K562 (cell line): Measurements from ENCODE around the gene CREB5. TPM values are rescaled to one million over a fixed set of nuclear protein-coding genes. Genes with fewer than 3 reads are reported as not detected.

ENCODE experiments used
- ATAC-seq: fragments of 200-7000 bp; cut with Tn5 transposase; 3 replicates; pipeline ENCODE4 v1.9.1; 2020; ENCODE audit warnings: moderate library complexity
- BruUV-seq: library from RNA; stranded (reverse); fragments of 400-500 nt; replicated peaks from 2 replicates; lab custom pipeline; 2021; lab: Mats Ljungman, UMichigan
- CTCF ChIA-PET: fragments of 300-600 bp; formaldehyde crosslinking; extraction: SDS; loops from one replicate; lab custom pipeline; 2021; ENCODE audit warnings: low intra/inter-chr PET ratio; lab: Yijun Ruan, JAX
- POLR2A ChIA-PET: fragments of 300-600, 350-650 bp; sonication (Branson Sonifier 250); formaldehyde crosslinking; extraction: SDS; loops from one replicate; lab custom pipeline; 2021; ENCODE audit warnings: antibody characterized with exemption, inconsistent platforms; lab: Yijun Ruan, JAX
- DNase-seq, 4 experiments: peaks; one replicate each; pipeline versions ENCODE4 v3.0.0 to v3.0.0-alpha.2; 2011 to 2018; ENCODE audit warnings: low spot score in 3 of 4, mixed read lengths in 3 of 4; ENCODE audit errors: extremely low read depth in 1 of 4
- FAIRE-seq: peaks from 2 replicates; lab custom pipeline; 2011; peaks lifted over from hg19 to GRCh38; lab: Jason Lieb, UNC
- H2AFZ ChIP-seq: 2 replicates; pipeline ENCODE4 v1.6.0; 2011; ENCODE audit warnings: low read depth, low read length, control low read depth, inconsistent platforms
- H3K27ac ChIP-seq: fragments of 200-600 bp; 3 replicates; pipeline ENCODE4 v1.8.0; 2011; ENCODE audit warnings: low read depth, mild to moderate bottlenecking, control low read depth, inconsistent platforms, low read length, moderate library complexity, mixed read lengths; ENCODE audit errors: extremely low read depth
- H3K27me3 ChIP-seq, 2 experiments: fragments of 300-600 bp in 1 of 2; 2 replicates in 1 of 2; 3 replicates in 1 of 2; pipeline versions ENCODE4 v1.6.0 to v1.8.0; 2011; ENCODE audit warnings: inconsistent platforms in 2 of 2, low read length in 2 of 2, mild to moderate bottlenecking in 1 of 2, mixed read lengths in 1 of 2, moderate library complexity in 1 of 2; ENCODE audit not compliant: control insufficient read depth in 2 of 2, insufficient read depth in 2 of 2
- H3K36me3 ChIP-seq: fragments of 300-600 bp; 3 replicates; pipeline ENCODE4 v1.8.0; 2011; ENCODE audit warnings: mild to moderate bottlenecking, low read length, inconsistent platforms; ENCODE audit not compliant: control insufficient read depth, insufficient read depth
- H3K4me1 ChIP-seq, 2 experiments: fragments of 200-600 bp in 1 of 2; replicated peaks in 1 of 2; 2 replicates in 1 of 2; 3 replicates in 1 of 2; pipeline versions ENCODE4 v1.5.1 to v1.8.0; 2011; ENCODE audit warnings: inconsistent platforms in 2 of 2, low read length in 2 of 2, mild to moderate bottlenecking in 1 of 2, mixed read lengths in 1 of 2, moderate library complexity in 1 of 2; ENCODE audit not compliant: control insufficient read depth in 2 of 2, insufficient read depth in 2 of 2
- H3K4me2 ChIP-seq: 2 replicates; pipeline ENCODE4 v1.6.1; 2011; ENCODE audit warnings: low read length, control low read depth, inconsistent platforms, mixed read lengths; ENCODE audit not compliant: insufficient read depth
- H3K4me3 ChIP-seq: fragments of 200-600 bp; sonication (generic), shearing (Covaris generic); 2 replicates; pipeline ENCODE4 v1.5.1; 2016; ENCODE audit warnings: control low read depth, inconsistent platforms
- H3K79me2 ChIP-seq: fragments of 200-600 bp; 3 replicates; pipeline ENCODE4 v1.8.0; 2011; ENCODE audit warnings: low read length, inconsistent platforms; ENCODE audit not compliant: control insufficient read depth, insufficient read depth
- H3K9ac ChIP-seq, 2 experiments: 2 replicates each; pipeline versions ENCODE4 v1.6.0 to v1.6.1; 2011; ENCODE audit warnings: low read depth in 2 of 2, low read length in 2 of 2, control low read depth in 1 of 2, inconsistent platforms in 1 of 2, mild to moderate bottlenecking in 1 of 2, mixed read lengths in 1 of 2; ENCODE audit not compliant: insufficient read depth in 1 of 2
- H3K9me1 ChIP-seq: one replicate; pipeline ENCODE4 v1.6.0; 2011; ENCODE audit warnings: inconsistent platforms, mild to moderate bottlenecking, low read length, moderate library complexity; ENCODE audit not compliant: control insufficient read depth, insufficient read depth
- H3K9me3 ChIP-seq: replicated peaks from 2 replicates; pipeline ENCODE4 v1.5.1; 2011; ENCODE audit warnings: low read depth, low read length, inconsistent platforms; ENCODE audit not compliant: control insufficient read depth, insufficient read depth
- H4K20me1 ChIP-seq: replicated peaks from 2 replicates; pipeline ENCODE4 v1.6.1; 2011; ENCODE audit warnings: low read length, inconsistent platforms, mixed read lengths; ENCODE audit not compliant: control insufficient read depth, insufficient read depth
- FOXA3 ChIP-seq, 2 experiments: fragments of 450-650 bp in 1 of 2; sonication (generic) in 1 of 2; formaldehyde crosslinking; IDR thresholded peaks in 1 of 2; conservative IDR thresholded peaks in 1 of 2; 2 replicates each; pipeline versions ENCODE4 v1.4.0 to v1.8.0; 2020 to 2022; ENCODE audit warnings: mild to moderate bottlenecking in 2 of 2, missing genetic modification reagents in 1 of 2
- HDAC2 ChIP-seq: fragments of 450-650 bp; IDR thresholded peaks from 2 replicates; pipeline ENCODE4 v1.6.1; 2016; ENCODE audit warnings: mild to moderate bottlenecking
- IFI16 ChIP-seq: fragments of 250-450 bp; sonication (Bioruptor Pico); IDR thresholded peaks from 2 replicates; pipeline ENCODE4 v2.1.2; 2022; ENCODE audit warnings: mild to moderate bottlenecking, inconsistent platforms
- KAT7 ChIP-seq: sonication (generic); formaldehyde crosslinking; IDR thresholded peaks from 2 replicates; pipeline ENCODE4 v1.8.0; 2022; ENCODE audit warnings: missing genetic modification reagents, mild to moderate bottlenecking, borderline replicate concordance
- MBD2 ChIP-seq: sonication (generic); IDR thresholded peaks from 2 replicates; pipeline ENCODE4 v1.6.1; 2016; ENCODE audit warnings: low read depth, borderline replicate concordance
- MTF1 ChIP-seq: fragments of 250-450 bp; sonication (Bioruptor Pico); IDR thresholded peaks from 2 replicates; pipeline ENCODE4 v1.9.0; 2021; ENCODE audit warnings: moderate library complexity, mild to moderate bottlenecking, inconsistent platforms, borderline replicate concordance
- NRF1 ChIP-seq, 2 experiments: fragments of 450-650 bp; IDR thresholded peaks in 1 of 2; conservative IDR thresholded peaks in 1 of 2; 2 replicates each; pipeline ENCODE4 v1.6.1; 2014; ENCODE audit warnings: mild to moderate bottlenecking in 2 of 2
- SNAPC5 ChIP-seq: fragments of 250-450 bp; sonication (Bioruptor Pico); IDR thresholded peaks from 2 replicates; pipeline ENCODE4 v1.8.0; 2021; ENCODE audit warnings: moderate library complexity, mild to moderate bottlenecking, inconsistent platforms
- TARDBP ChIP-seq: fragments of 450-650 bp; IDR thresholded peaks from 2 replicates; pipeline ENCODE4 v1.6.1; 2016
- THRB ChIP-seq: fragments of 450-650 bp; formaldehyde crosslinking; conservative IDR thresholded peaks from 2 replicates; pipeline ENCODE4 v1.4.0; 2022; ENCODE audit warnings: mild to moderate bottlenecking, missing genetic modification characterization
- ZBTB12 ChIP-seq: fragments of 250-450 bp; sonication (Bioruptor Pico); IDR thresholded peaks from 2 replicates; pipeline ENCODE4 v1.4.0; 2020
- ZNF280B ChIP-seq: fragments of 250-450 bp; sonication (Bioruptor Pico); IDR thresholded peaks from 2 replicates; pipeline ENCODE4 v1.5.1; 2021; ENCODE audit warnings: mild to moderate bottlenecking
- ZNF316 ChIP-seq: fragments of 450-650 bp; IDR thresholded peaks from 2 replicates; pipeline ENCODE4 v1.6.1; 2016
- ZNF518B ChIP-seq: fragments of 250-450 bp; sonication (Bioruptor Pico); IDR thresholded peaks from 2 replicates; pipeline ENCODE4 v1.5.0; 2021; ENCODE audit warnings: mild to moderate bottlenecking, moderate library complexity
- ZNF780A ChIP-seq: fragments of 250-450 bp; sonication (Bioruptor Pico); IDR thresholded peaks from 2 replicates; pipeline ENCODE4 v1.5.0; 2021; ENCODE audit warnings: mild to moderate bottlenecking
- WGBS: fragments of 100-300 bp; shearing (Covaris generic); methylation state at CpG from one replicate; pipeline ENCODE4 v1.1.6; 2016; ENCODE audit warnings: low coverage, mixed read lengths; ENCODE audit not compliant: insufficient coverage; ENCODE audit errors: missing lambda C conversion rate; 5-methylcytosine and 5-hydroxymethylcytosine counted together
- in situ Hi-C: fragments of 300-500 bp; cut with MboI; formaldehyde crosslinking; loops from 4 replicates; pipeline ENCODE4 v1.15.0; 2018; ENCODE audit warnings: inconsistent platforms, mixed read lengths
- intact Hi-C: fragments of 100-400 bp; cut with micrococcal nuclease; formaldehyde crosslinking; loops from 2 replicates; pipeline ENCODE4 v1.14.2; 2022
- polyA plus RNA-seq, 8 experiments: library from polyadenylated mRNA; depleted of rRNA in 4 of 8; stranded (reverse) in 5 of 8; unstranded in 3 of 8; fragments of >200 nt; fragmentation: Nextera tagmentation in 2 of 8; fragmentation: Illumina TruSeq in 1 of 8; extraction: Ambion mirVana in 2 of 8; extraction: Trizol in 1 of 8; gene quantifications; 2 replicates each; pipeline versions ENCODE4 v1.2.1 to v1.2.3, GENCODE V29; 2011 to 2014; ENCODE audit warnings: inconsistent platforms in 1 of 8, missing spikeins in 1 of 8
- total RNA-seq, 7 experiments: library from RNA; depleted of rRNA in 6 of 7; stranded (reverse); fragments of >200 nt in 6 of 7; fragmentation: Illumina TruSeq in 2 of 7; extraction: Trizol in 2 of 7; gene quantifications; 2 replicates each; pipeline versions ENCODE4 v1.2.1 to v1.2.3, GENCODE V29; 2011 to 2021; ENCODE audit warnings: low replicate concordance in 1 of 7

CREB5 gene
- total and polyA plus RNA-seq, 9 of the 15 experiments (the other 6 are each of a cell fraction or from before 2014, with no cell fraction given) = 0.33 to 6.4 (median 1.8) TPM

- Histone ChIP-seq H3K27me3 (no peaks in the 10 kb centered on the region; a peak in 1 of 5 replicates), H3K9ac (no peak overlapping the region), H3K79me2 (no peaks in the 10 kb centered on the region), H3K4me1 (no peaks in the 10 kb centered on the region), H3K4me3 (no peak overlapping the region), H2AFZ (no peak overlapping the region), H4K20me1 (no peaks in the 10 kb centered on the region), H3K27ac (no peak overlapping the region), H3K4me2 (no peak overlapping the region), H3K9me3 (no peaks in the 10 kb centered on the region), H3K9me1 (no peaks in the 10 kb centered on the region), H3K36me3 (no peaks in the 10 kb centered on the region)
- ChIA-PET POLR2A (interaction anchor here (1.3 kb wide), 1 partner anchor 13 kb away, joined by 3 read pairs; no protein-coding TSS in a partner anchor), CTCF (no interaction called here)
- in situ Hi-C loops = no loop called here
- no TSS peak for BruUV-seq
- no peak for DNase-seq
- no peak for FAIRE-seq
- intact Hi-C loops = no loop called here
- ATAC-seq = no peak
- 0% methylated on average over 4 of the region's 4 CpGs for WGBS
- TF ChIP-seq TARDBP = no peak
- no peak for TF ChIP-seq KAT7 (CRISPR knock-in tag)
- no peak for TF ChIP-seq ZNF518B
- TF ChIP-seq IFI16 = no peak
- TF ChIP-seq ZBTB12 (CRISPR knock-in tag) = no peak
- no peak for TF ChIP-seq ZNF280B (CRISPR knock-in tag)
- TF ChIP-seq HDAC2 = no peak
- no peak for TF ChIP-seq NRF1 (conservative IDR thresholded peaks at IDR 0.05 in 1 of 2, IDR thresholded peaks at IDR 0.05 in 1 of 2)
- TF ChIP-seq MTF1 (CRISPR knock-in tag) = no peak
- TF ChIP-seq FOXA3 (CRISPR knock-in tag; conservative IDR thresholded peaks at IDR 0.05 in 1 of 2, IDR thresholded peaks at IDR 0.05 in 1 of 2) = no peak
- no peak for TF ChIP-seq THRB (CRISPR knock-in tag)
- no peak for TF ChIP-seq ZNF780A
- TF ChIP-seq SNAPC5 (CRISPR knock-in tag) = no peak
- TF ChIP-seq MBD2 = no peak
- TF ChIP-seq ZNF316 = no peak
Measured at GRCh38 chr7:28748346-28748745, 336.0 kb downstream of the CREB5 start.
